GM12873 (cell line): ENCODE measurements around the gene CFAP99.
A peak's percentile ranks its signal among the peaks of the same experiment; 100 is the strongest.

Source experiments
- TF ChIP-seq, protein P1 (sequence below): IDR thresholded peaks from 2 replicates; pipeline ENCODE4 v1.5.1; 2012; ENCODE audit warnings: low read depth, mild to moderate bottlenecking, moderate library complexity, low read length, control low read depth; ENCODE audit not compliant: insufficient read depth; ENCODE audit errors: missing control alignments

CFAP99 gene

DNA sequence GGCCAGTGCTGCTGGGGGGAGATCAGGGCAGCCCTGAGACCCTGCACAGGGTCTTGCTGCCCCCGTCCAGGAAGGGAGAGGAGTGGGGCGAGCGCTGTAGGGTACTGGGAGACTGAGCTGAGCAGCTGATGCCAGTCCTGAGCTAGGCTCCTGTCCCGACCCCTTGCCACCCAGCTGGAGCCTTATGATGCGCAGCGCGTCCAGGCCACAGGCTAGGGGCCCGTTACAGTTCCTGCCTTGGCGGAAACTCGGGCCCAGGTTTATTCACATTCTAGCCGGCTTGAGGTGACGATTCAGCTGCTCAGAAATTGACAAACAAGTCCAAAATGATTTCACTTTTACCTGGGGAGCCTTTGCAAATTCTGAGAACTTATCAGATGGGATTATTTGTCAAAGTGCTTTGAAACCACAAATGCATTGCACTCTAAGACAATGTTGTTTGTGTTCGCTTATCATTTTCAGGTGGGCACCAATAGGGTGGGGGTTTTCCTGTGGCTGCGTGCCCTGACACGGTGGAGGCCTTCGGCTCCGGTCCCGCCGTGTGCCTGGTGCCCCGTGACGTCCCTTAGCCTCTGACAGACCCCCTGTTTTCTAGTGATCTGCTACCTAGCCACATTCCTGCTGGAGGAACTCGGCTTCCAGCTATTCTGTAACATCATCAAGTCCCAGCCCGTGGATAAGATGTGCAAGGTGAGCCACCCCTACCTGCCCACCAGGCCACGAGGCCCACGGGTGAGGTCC, 18.9 kb downstream of the CFAP99 start:
- TF ChIP-seq, protein P1, sequence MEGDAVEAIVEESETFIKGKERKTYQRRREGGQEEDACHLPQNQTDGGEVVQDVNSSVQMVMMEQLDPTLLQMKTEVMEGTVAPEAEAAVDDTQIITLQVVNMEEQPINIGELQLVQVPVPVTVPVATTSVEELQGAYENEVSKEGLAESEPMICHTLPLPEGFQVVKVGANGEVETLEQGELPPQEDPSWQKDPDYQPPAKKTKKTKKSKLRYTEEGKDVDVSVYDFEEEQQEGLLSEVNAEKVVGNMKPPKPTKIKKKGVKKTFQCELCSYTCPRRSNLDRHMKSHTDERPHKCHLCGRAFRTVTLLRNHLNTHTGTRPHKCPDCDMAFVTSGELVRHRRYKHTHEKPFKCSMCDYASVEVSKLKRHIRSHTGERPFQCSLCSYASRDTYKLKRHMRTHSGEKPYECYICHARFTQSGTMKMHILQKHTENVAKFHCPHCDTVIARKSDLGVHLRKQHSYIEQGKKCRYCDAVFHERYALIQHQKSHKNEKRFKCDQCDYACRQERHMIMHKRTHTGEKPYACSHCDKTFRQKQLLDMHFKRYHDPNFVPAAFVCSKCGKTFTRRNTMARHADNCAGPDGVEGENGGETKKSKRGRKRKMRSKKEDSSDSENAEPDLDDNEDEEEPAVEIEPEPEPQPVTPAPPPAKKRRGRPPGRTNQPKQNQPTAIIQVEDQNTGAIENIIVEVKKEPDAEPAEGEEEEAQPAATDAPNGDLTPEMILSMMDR, result no peak

DNA sequence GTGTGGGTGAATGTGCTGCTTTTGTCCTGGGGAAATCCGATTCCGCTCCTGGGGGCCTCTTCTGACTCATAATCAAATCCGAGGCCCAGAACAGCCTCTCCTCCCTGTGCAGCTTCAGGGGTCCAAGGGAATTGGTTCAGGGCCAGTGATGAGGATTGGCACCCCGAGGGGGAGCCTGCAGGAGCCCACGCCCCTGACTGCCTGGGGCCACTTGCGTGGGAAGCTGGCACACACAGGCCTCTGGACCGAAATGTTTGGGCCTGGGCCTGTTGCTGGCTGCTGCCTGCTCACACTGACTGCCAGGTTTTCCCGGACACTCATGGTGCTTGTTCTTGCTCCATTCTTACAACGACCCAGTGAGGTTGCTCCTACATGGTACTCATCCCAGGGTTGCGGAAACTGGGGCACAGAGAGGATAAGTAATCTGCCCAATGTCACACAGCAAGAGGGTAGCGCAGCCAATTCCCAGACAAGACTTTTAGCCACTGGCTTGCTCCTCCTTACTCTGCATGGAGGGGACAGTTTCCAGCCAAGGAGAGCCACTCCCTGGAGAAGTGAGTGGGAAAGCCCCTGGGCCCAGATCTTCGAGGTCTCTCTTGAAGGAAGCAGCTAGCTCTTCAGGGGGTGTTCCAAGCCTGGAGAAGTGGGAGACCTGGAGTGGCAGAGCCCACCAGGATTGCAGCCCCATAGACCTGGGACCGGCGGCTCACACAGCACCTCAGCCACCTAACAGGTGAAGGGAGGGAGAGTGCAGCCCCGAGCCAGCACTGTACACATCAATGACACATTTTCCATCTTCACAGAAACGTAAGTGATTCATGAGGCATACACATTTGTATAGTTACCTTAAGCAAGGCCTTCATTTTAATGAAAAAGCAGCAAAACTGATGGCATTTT, 20.3 kb downstream of the CFAP99 start:
- TF ChIP-seq, protein P1, result no peak

DNA sequence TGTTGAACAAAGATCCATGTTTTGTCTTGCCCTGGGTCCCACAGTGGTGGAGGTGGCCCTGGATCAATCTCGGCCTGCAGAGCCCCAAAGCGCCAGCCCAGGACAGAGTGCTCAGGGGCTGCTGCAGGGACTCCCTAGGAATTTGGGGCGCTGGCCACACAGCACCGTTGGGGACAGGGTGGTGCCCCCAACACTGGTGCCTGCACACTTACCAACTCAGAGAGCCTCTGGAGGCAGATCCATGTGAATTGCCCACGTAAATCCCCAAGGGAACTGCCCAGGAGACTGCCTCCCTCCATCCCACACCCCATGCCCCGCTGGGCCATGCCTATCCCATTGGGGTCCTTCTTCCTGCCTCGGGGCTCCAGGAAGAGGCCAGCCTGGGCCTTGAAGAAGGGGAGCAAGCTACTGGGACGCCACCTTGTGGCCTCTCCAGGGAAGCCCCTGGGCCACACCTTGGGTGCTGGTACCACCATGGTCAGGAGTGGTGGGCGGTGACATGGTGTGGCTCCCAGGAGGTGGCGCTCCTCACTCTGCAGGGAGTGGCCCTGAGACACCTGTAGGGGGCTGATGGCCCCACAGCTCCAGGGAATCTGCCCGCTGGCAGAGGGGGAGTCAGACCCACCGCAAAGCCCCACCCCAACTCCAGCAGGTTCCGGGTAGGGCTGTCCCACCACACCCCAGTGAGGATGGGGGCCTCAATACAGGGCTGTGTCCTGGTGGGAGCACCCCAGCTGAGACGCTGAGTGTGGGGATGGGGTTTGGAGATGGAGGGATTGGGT, 22.8 kb downstream of the CFAP99 start:
- TF ChIP-seq, protein P1, result peak; percentile 98

DNA sequence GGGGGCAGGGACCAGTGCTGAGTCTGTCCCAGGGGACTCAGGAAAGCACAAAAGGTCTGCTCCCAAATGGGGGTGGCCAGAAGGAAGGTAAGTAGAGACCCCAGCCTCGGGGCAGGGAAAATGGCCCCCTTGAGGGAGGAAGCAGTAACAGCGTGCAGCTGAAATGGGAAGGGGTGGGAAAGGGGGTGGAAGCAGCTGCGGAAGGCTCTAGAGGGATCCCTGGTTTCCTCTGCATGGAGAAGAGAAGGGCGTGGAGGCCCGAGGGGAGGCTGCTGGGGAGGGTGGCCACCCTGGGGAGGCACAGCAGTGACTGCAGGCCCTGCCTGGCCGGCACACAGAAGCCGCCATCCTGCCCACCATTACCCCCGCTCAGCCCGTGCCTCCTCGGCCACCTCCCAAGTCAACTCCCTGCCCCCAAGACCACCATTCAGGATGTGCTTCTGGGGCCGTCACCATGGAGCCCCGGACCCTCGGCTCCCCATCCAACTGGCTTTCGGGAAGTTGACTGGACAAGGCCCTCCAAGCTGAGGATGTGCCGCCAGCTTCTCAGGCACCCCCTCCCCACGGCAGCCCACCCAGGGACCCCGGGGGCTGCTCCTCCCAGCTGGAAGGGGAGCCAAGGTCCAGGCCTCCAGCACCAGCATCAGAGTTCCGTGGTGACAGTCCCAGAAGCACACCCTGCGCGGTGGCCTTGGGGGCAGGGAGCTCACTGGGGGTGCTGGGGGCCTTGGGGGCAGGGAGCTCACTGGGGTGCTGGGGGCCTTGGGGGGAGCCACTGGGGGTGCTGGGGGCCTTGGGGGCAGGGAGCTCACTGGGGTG, 23.6 kb downstream of the CFAP99 start:
- TF ChIP-seq, protein P1, result no peak

DNA sequence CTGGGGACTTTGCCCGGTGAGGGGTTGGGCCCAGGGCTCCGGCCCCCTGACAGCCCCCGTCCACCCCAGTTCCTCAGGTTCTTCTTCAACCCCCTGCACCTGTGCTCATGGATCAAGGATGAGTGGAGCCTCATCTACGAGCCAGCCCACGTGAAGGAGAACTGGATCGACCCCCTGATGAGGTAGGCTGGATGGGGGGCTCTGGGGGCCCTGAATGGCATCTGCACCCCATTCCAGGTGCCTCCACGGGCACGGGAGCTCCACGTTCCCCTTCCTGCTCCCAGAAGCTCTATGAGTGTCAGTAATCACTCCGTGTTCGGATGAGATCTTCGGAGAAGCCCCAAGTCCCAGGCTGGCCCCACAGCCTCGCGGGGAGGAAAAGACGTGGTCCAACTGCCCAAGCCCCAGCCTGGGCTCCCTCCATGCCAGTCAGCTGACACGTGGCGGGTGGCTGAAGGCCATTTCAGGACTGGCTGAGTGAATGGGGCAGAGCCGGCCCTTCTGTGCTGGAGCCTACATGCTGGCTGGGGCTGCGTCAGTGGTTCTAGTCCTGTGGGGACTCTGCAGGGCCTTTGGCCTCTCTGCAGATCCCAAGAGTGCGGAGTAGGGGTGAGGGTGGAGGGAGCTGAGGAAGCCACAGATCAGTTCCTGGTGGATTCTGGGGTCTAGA, 24.4 kb downstream of the CFAP99 start:
- TF ChIP-seq, protein P1, result no peak

DNA sequence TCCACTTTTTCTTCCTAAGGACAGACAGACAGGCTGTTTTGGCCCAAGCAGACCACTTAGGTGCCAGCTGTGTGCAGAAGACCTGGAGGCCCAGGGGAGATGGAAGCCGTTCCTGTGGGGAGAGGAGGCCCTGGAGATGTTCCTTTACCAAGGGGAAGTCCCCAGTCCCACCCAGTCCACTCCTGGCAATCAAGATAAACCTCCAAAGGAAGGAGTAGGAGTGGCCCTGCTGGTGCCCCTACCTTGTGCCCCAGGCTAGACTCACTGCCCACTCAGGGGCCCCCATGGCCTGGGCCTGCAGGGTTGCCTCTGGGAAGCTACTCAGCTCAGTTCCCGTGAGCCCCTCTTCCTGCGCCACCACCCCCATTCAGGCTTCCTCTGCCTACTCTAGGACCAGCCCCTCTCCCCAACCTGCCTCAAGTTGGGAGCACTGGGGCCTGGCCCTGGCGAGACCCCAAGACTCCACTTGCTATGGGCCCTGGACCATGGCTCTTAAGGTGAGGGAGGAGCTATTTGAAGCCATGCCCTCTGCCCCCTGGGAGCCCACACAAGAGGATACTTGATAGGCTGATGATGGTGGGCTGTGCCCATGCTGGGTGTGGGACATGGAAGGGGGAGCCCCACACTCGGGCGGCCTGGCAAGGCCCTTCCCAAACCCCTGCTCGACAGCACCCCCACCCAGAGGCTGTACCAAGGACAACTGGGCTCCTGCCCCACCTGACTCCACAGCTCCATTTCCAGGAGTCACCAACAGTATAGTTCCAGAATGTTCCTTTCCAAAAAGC, 25.4 kb downstream of the CFAP99 start:
- TF ChIP-seq, protein P1, result no peak
